22Rv1 (cell line): ENCODE data around the gene AP2M1.
A peak's percentile ranks its signal among the peaks of the same experiment; 100 is the strongest.

Experiments
- H3K27ac ChIP-seq: fragments of 450-650 bp; 2 replicates; pipeline ENCODE4 v1.5.1; 2017
- ZFX ChIP-seq: fragments of 450-650 bp; IDR thresholded peaks from 2 replicates; pipeline ENCODE4 v1.6.1; 2017; ENCODE audit warnings: antibody characterized with exemption, borderline replicate concordance
- TF ChIP-seq, protein P1 (sequence below): fragments of 450-650 bp; IDR thresholded peaks from 2 replicates; pipeline ENCODE4 v1.5.1; 2017; ENCODE audit warnings: mild to moderate bottlenecking

Gene AP2M1

GRCh38 chr3:184183679-184184078 lies 9.0 kb downstream of the AP2M1 start:
- H3K27ac ChIP-seq = peak overlapping the region; percentile 83
- TF ChIP-seq ZFX = no peak
- TF ChIP-seq, protein P1, sequence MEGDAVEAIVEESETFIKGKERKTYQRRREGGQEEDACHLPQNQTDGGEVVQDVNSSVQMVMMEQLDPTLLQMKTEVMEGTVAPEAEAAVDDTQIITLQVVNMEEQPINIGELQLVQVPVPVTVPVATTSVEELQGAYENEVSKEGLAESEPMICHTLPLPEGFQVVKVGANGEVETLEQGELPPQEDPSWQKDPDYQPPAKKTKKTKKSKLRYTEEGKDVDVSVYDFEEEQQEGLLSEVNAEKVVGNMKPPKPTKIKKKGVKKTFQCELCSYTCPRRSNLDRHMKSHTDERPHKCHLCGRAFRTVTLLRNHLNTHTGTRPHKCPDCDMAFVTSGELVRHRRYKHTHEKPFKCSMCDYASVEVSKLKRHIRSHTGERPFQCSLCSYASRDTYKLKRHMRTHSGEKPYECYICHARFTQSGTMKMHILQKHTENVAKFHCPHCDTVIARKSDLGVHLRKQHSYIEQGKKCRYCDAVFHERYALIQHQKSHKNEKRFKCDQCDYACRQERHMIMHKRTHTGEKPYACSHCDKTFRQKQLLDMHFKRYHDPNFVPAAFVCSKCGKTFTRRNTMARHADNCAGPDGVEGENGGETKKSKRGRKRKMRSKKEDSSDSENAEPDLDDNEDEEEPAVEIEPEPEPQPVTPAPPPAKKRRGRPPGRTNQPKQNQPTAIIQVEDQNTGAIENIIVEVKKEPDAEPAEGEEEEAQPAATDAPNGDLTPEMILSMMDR = no peak

DNA sequence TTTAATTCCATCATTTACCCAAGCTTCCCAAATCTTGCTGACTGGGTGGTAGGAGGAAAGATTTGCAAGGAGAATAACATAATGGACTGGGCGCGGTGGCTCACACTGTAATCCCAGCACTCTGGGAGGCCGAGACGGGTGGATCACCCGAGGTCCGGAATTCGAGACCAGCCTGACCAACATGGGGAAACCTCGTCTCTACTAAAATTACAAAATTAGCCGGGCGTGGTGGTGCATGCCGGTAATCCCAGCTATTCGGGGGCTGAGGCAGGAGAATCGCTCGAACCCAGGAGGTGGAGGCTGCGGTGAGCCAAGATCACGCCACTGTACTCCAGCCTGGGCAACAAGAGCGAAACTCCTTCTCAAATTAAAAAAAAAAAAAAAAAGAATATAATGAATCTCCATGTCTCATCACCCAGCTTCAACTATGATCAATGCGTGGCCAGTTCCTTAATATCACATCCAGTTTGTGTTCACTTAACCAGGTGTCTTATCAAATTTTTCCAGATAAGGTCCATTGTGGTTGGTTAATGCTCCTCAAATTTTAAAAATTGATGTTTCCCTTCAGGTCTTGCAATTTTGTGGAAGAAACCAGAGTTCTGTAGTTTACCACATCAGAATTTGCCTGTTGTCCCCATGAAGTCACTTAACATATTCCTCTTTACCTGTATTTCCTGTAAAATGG lies 10.0 kb downstream of the AP2M1 start:
- TF ChIP-seq ZFX = no peak
- TF ChIP-seq, protein P1 = no peak
- peak overlapping the region; percentile 83 for H3K27ac ChIP-seq

GRCh38 chr3:184185461-184186183 lies 11.0 kb downstream of the AP2M1 start:
- H3K27ac ChIP-seq = peak overlapping the region; percentile 83
- no peak for TF ChIP-seq ZFX
- TF ChIP-seq, protein P1 = no peak

DNA sequence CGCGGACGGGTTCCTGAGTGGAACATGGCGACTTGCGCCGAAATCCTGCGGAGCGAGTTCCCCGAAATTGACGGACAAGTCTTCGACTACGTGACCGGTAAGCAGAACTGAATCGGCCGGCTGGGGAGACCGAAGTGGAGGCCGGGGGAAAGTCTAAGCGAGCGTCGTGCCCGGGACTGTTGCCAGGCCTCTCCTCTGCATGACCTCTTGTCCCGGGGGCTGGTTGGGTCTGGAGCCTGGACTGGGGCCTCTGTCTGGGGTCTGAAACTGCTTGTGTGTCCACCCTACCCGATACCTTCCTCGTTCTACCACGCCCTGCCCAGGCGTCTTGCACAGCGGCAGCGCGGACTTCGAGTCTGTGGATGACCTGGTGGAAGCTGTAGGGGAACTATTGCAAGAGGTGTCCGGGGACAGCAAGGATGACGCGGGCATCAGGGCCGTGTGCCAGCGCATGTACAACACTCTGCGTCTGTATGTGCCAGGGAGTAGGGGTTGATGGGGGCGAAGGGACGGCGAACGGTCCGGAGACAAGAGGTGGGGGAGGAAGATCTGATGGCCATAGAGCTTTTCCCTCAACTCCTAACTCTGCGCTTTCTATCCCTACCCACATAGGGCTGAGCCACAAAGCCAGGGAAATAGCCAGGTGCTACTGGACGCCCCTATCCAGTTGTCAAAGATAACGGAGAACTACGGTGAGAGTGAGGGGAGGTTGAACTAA lies 11.7 kb downstream of the AP2M1 start, which contains the start of gene ABCF3:
ABCF3 (plus strand) TSS at position 16 of the 718 bp plus-strand sequence; CDS start at position 25, 9 bp downstream.
- peak within 1 kb of the TSS; percentile 83 for H3K27ac ChIP-seq
- TF ChIP-seq, protein P1 = no peak
- no peak for TF ChIP-seq ZFX

GRCh38 chr3:184186902-184187207 lies 12.2 kb downstream of the AP2M1 start:
- H3K27ac ChIP-seq = peak overlapping the region; percentile 83
- TF ChIP-seq, protein P1 = no peak
- TF ChIP-seq ZFX = no peak

GRCh38 chr3:184188080-184188479 lies 13.4 kb downstream of the AP2M1 start:
- TF ChIP-seq ZFX = no peak
- TF ChIP-seq, protein P1 = no peak
- no peak overlapping the region for H3K27ac ChIP-seq

DNA sequence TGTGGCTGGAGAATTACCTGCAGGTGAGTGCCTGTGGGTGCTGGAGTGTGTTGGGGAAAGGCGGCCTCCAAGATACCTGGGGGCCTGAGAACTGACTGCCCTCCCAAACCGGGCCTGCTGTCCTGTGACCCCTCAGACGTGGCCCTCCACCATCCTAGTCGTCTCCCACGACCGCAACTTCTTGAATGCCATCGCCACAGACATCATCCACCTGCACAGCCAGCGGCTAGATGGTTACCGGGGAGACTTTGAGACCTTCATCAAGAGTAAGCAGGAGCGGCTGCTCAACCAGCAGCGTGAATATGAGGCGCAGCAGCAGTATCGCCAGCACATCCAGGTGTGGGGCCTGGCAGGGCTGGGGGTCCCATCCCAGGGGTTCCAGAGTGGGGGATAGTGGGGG lies 14.8 kb downstream of the AP2M1 start:
- no peak overlapping the region for H3K27ac ChIP-seq
- no peak for TF ChIP-seq ZFX
- TF ChIP-seq, protein P1 = no peak
